HEK293T (cell line): ENCODE data around the gene TRIM44.

ENCODE experiments used
- ELF4 ChIP-seq: fragments of 450-650 bp; IDR thresholded peaks from 2 replicates; pipeline ENCODE4 v1.6.1; 2017; ENCODE audit warnings: antibody characterized with exemption
- SUZ12 ChIP-seq: fragments of 450-650 bp; IDR thresholded peaks from 2 replicates; pipeline ENCODE4 v1.6.1; 2016; ENCODE audit warnings: mild to moderate bottlenecking

DNA sequence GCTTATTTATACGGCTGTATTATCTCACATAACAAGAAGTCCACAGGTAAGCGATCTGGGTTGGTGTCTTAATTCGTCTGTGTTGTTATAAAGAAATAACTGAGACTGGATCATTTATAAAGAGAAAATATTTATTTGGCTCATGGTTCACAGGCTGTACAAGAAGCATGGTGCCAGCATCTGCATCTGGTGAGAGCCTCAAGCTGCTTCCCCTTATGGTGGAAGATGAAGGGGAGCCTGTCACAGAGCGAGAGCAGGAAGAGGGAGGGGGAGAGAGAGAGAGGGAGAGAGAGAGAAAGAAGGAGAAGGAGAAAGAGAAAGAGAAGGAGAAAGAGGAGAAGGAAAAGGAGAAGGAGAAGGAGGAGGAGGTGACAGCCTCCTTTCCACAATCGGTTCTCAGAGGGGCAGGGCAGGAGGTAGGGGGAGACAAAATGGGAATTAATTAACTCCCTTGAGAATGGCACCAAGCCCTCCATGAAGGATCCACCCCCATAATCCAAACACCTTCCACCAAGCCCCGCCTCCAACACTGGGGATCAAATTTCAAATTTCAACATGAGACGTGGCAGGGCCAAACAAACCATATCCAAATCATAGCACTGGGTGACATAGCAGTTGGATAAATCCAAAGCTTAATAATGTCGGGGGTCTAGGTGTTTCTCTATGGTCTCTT, 15.0 kb upstream of the TRIM44 start:
- TF ChIP-seq SUZ12: no peak
- no peak for TF ChIP-seq ELF4
